Sigmoid colon (tissue), 7 donors: ENCODE results near the gene KLF11. TPM values are rescaled to one million over a fixed set of nuclear protein-coding genes. Genes with fewer than 3 reads are reported as not detected.

ENCODE experiments used
- DNase-seq: peaks from one replicate; pipeline ENCODE4 v3.0.0-alpha.2; 2019
- H3K27ac ChIP-seq, 4 donors: fragments of 200-600 bp; sonication (generic); one replicate each; pipeline ENCODE4 v1.5.1; 2016 to 2019; ENCODE audit warnings: mild to moderate bottlenecking in 1 of 4
- H3K27me3 ChIP-seq, 3 donors: fragments of 200-600 bp; sonication (generic); one replicate each; pipeline ENCODE4 v1.5.1; 2019; ENCODE audit warnings: mild to moderate bottlenecking in 1 of 3
- H3K36me3 ChIP-seq, 4 donors: fragments of 200-600 bp; sonication (generic); one replicate each; pipeline ENCODE4 v1.5.1; 2016 to 2019
- H3K4me1 ChIP-seq, 4 donors: fragments of 200-600 bp; sonication (generic); one replicate each; pipeline ENCODE4 v1.5.1; 2017 to 2019
- H3K4me3 ChIP-seq, 4 donors: fragments of 200-600 bp; sonication (generic); one replicate each; pipeline ENCODE4 v1.5.1; 2017 to 2019; ENCODE audit warnings: mild to moderate bottlenecking in 2 of 4, moderate library complexity in 1 of 4
- H3K9me3 ChIP-seq, 4 donors: fragments of 200-600 bp in 3 of 4; sonication (generic) in 3 of 4; one replicate each; pipeline versions ENCODE4 v1.5.1 to v1.6.1; 2013 to 2019
- EP300 ChIP-seq, 4 donors: sonication (generic); formaldehyde crosslinking; IDR thresholded peaks; one replicate each; pipeline ENCODE4 v1.6.1; 2017; ENCODE audit warnings: antibody characterized with exemption in 4 of 4
- POLR2A ChIP-seq, 2 donors: fragments of 450-650 bp; IDR thresholded peaks; one replicate each; pipeline ENCODE4 v1.6.1; 2016; ENCODE audit warnings: antibody characterized with exemption in 2 of 2, mild to moderate bottlenecking in 2 of 2, moderate library complexity in 2 of 2
- POLR2AphosphoS5 ChIP-seq, 4 donors: sonication (generic); formaldehyde crosslinking; IDR thresholded peaks; one replicate each; pipeline ENCODE4 v1.6.1; 2017; ENCODE audit warnings: antibody characterized with exemption in 4 of 4
- WGBS, 2 donors: extraction: QIAGEN DNeasy Blood & Tissue Kit; methylation state at CpG; one replicate each; pipeline ENCODE4 v1.1.7; 2013; 5-methylcytosine and 5-hydroxymethylcytosine counted together
- intact Hi-C: fragments of 100-400 bp; cut with DNase I; formaldehyde crosslinking; loops from one replicate; pipeline ENCODE4 v1.15.1; 2023
- polyA plus RNA-seq, 3 donors: library from polyadenylated mRNA; stranded (reverse); fragments of 200-250 nt; gene quantifications; one replicate each; pipeline ENCODE4 v1.2.3, GENCODE V29; 2013
- total RNA-seq, 4 donors: library from RNA; depleted of rRNA; stranded (reverse); fragments of >200 nt; gene quantifications; one replicate each; pipeline ENCODE4 v1.1.0, GENCODE V29; 2016
- TF ChIP-seq, protein P1 (sequence below), 4 experiments: fragments of 450-650 bp in 3 of 4; fragments of 200-600 bp in 1 of 4; IDR thresholded peaks; one replicate each; pipeline ENCODE4 v1.5.1; 2016 to 2019; ENCODE audit warnings: antibody characterized with exemption in 4 of 4, mild to moderate bottlenecking in 3 of 4, moderate library complexity in 2 of 4
- donor health status: healthy with polysubstance abuse.
- donor health status: Bipolar disorder and iron deficiency.
- donor health status: healthy.

The KLF11 gene
- total and polyA plus RNA-seq, 7 donors: 3.9 to 41.3 (median 18.5) TPM

DNA sequence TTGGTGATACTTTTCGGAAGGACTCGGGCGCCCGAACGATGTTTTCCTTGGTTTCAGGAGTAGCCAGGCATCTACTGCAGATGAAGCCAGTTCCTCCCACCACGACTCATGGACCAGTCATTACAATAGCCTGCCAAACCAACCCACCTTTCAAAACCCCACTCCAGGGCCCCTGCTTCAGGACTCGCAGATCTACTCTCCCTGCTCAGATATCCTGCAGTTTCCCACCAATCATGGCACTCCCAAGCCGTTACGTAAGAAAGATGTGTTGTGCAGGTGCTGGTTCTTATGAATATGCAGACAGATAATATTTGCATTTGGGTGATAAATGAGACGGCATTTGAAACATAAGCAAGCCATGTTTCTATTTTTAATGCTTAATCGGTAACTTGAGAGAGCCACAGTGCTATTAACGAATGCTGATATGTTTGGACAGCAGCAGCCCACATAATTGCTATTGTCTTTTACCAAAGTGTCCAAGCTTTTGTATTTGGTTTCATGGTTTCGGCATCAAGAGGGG lies 40.4 kb downstream of the KLF11 start:
- no peaks in the 10 kb centered on the region for H3K9me3 ChIP-seq
- peaks cover 0 to 2% (median 0%) of the 10 kb centered on the region in 3 donors for H3K27me3 ChIP-seq
- WGBS, 2 donors: 72 to 75% methylated on average over 13 of the region's 13 CpGs
- H3K36me3 ChIP-seq: no peaks in the 10 kb centered on the region
- TF ChIP-seq POLR2A (IDR thresholded peaks at IDR 0.05) (no peak), EP300 (IDR thresholded peaks at IDR 0.05) (no peak), POLR2AphosphoS5 (IDR thresholded peaks at IDR 0.05) (no peak)
- TF ChIP-seq, protein P1, sequence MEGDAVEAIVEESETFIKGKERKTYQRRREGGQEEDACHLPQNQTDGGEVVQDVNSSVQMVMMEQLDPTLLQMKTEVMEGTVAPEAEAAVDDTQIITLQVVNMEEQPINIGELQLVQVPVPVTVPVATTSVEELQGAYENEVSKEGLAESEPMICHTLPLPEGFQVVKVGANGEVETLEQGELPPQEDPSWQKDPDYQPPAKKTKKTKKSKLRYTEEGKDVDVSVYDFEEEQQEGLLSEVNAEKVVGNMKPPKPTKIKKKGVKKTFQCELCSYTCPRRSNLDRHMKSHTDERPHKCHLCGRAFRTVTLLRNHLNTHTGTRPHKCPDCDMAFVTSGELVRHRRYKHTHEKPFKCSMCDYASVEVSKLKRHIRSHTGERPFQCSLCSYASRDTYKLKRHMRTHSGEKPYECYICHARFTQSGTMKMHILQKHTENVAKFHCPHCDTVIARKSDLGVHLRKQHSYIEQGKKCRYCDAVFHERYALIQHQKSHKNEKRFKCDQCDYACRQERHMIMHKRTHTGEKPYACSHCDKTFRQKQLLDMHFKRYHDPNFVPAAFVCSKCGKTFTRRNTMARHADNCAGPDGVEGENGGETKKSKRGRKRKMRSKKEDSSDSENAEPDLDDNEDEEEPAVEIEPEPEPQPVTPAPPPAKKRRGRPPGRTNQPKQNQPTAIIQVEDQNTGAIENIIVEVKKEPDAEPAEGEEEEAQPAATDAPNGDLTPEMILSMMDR (IDR thresholded peaks at IDR 0.05): no peak
- no peak overlapping the region for H3K4me3 ChIP-seq
- peak overlapping the region in 3 of 4 donors; percentile 8 to 64 (median 38) for H3K27ac ChIP-seq
- peaks cover 0 to 43% (median 31%) of the 10 kb centered on the region in 4 donors for H3K4me1 ChIP-seq
- DNase-seq: no peak
- intact Hi-C loops: no loop called here

- WGBS, 2 donors: 72 to 75% methylated on average over 12 of the region's 12 CpGs
- TF ChIP-seq POLR2A (IDR thresholded peaks at IDR 0.05): no peak
- no peak for TF ChIP-seq POLR2AphosphoS5 (IDR thresholded peaks at IDR 0.05)
- no peak for TF ChIP-seq EP300 (IDR thresholded peaks at IDR 0.05)
- TF ChIP-seq, protein P1 (IDR thresholded peaks at IDR 0.05): no peak
- peaks cover 0 to 37% (median 26%) of the 10 kb centered on the region in 4 donors for H3K4me1 ChIP-seq
- H3K27me3 ChIP-seq: peaks cover 0 to 2% (median 0%) of the 10 kb centered on the region in 3 donors
- no peaks in the 10 kb centered on the region for H3K36me3 ChIP-seq
- intact Hi-C loops: no loop called here
- DNase-seq: no peak
- no peaks in the 10 kb centered on the region for H3K9me3 ChIP-seq
- H3K4me3 ChIP-seq: no peak overlapping the region
- H3K27ac ChIP-seq: no peak overlapping the region
Measured at GRCh38 chr2:10084223-10084865, 41.0 kb downstream of the KLF11 start.

DNA sequence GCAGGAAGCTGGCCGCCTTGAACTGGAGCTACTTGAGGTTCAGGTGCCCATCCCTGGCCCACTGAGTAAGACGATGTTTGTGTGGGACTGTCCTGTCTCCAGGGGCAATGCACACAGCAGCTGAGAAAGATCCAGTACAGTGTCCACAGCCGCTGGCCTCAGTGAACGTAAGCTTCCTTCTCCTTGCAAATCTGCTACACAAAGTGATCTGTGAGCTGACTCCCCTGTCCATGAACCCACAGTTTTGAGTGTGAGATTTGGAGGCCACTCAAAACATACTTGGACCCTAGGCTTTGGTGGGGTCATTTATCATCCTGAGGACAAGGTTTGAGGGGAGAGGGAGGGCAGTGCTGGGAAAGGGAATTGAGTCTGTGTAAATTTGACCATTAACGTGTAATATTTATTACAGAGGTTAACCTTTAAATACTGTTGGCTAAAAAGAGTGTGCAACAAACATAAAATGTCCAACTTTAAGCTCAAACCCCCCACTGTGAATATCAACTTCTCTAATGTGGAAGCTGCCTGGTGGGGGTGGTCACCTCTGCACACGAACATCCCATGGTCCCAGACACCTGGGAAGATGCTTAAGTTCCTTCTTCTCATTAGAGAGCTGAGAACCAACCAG lies 41.8 kb downstream of the KLF11 start:
- no peak for DNase-seq
- Histone ChIP-seq H3K27ac (no peak overlapping the region), H3K9me3 (no peaks in the 10 kb centered on the region), H3K4me3 (no peak overlapping the region), H3K36me3 (no peaks in the 10 kb centered on the region), H3K27me3 (peaks cover 0 to 2% (median 0%) of the 10 kb centered on the region in 3 donors), H3K4me1 (peaks cover 0 to 34% (median 26%) of the 10 kb centered on the region in 4 donors)
- TF ChIP-seq POLR2A (IDR thresholded peaks at IDR 0.05) (no peak), POLR2AphosphoS5 (IDR thresholded peaks at IDR 0.05) (no peak), EP300 (IDR thresholded peaks at IDR 0.05) (no peak)
- TF ChIP-seq, protein P1 (IDR thresholded peaks at IDR 0.05): no peak
- WGBS, 2 donors: 69 to 76% methylated on average over 6 of the region's 6 CpGs
- intact Hi-C loops: no loop called here

DNA sequence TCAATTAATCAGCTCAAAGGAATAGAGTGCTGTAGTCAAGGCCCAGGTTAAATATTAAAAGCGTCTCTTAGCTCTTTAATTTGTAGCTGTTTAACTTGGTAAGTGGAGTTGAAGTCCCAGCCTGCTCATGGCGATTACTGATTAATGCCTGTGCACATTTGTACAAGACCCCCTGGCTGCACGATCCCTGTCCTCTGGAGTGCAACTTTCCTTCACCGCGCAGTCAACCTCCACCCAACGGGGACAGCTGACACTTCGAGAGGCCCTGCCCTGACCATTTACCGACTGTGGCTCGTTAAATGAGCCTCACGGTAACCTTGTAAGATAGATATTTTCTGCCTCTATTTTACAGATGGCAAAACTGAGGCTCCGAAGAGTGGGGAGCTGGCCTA lies 42.3 kb downstream of the KLF11 start:
- intact Hi-C loops: no loop called here
- TF ChIP-seq, protein P1 (IDR thresholded peaks at IDR 0.05): no peak
- TF ChIP-seq POLR2A (IDR thresholded peaks at IDR 0.05): no peak
- no peak for TF ChIP-seq POLR2AphosphoS5 (IDR thresholded peaks at IDR 0.05)
- no peak for TF ChIP-seq EP300 (IDR thresholded peaks at IDR 0.05)
- Histone ChIP-seq H3K9me3 (no peaks in the 10 kb centered on the region), H3K4me1 (peaks cover 0 to 29% (median 21%) of the 10 kb centered on the region in 4 donors), H3K4me3 (no peak overlapping the region), H3K27ac (no peak overlapping the region), H3K27me3 (peaks cover 0 to 1% (median 0%) of the 10 kb centered on the region in 3 donors), H3K36me3 (no peaks in the 10 kb centered on the region)
- no peak for DNase-seq
- WGBS, 2 donors: 91 to 93% methylated on average over 11 of the region's 11 CpGs
